Inflammatory macrophage treated with lipopolysaccharide for 1 hour (primary cell): ENCODE measurements around the gene IGFBP4.

ENCODE experiments used
- DNase-seq, 2 donors: peaks; one replicate each; pipeline ENCODE4 v3.0.0-alpha.2; 2020 to 2022

Gene IGFBP4

GRCh38 chr17:40457369-40457768, 14.1 kb downstream of the IGFBP4 start:
- DNase-seq: no peak

GRCh38 chr17:40457964-40458791, 14.9 kb downstream of the IGFBP4 start:
- DNase-seq: no peak

GRCh38 chr17:40458851-40459482, 15.7 kb downstream of the IGFBP4 start:
- no peak for DNase-seq

GRCh38 chr17:40459636-40460603, 16.7 kb downstream of the IGFBP4 start:
- no peak for DNase-seq

GRCh38 chr17:40460604-40460967, 17.3 kb downstream of the IGFBP4 start:
- DNase-seq: no peak

- no peak for DNase-seq
These were observed 17.9 kb downstream of the IGFBP4 start for GRCh38 chr17:40460968-40461731.

GRCh38 chr17:40461732-40462342, 18.6 kb downstream of the IGFBP4 start:
- no peak for DNase-seq

- no peak for DNase-seq
These were observed 19.3 kb downstream of the IGFBP4 start for GRCh38 chr17:40462343-40463121.

- no peak for DNase-seq
These were observed 19.9 kb downstream of the IGFBP4 start for GRCh38 chr17:40463122-40463550.

GRCh38 chr17:40464392-40464855, 21.2 kb downstream of the IGFBP4 start:
- no peak for DNase-seq

GRCh38 chr17:40466298-40466971, 23.2 kb downstream of the IGFBP4 start:
- DNase-seq: no peak

- no peak for DNase-seq
These were observed 24.1 kb downstream of the IGFBP4 start for GRCh38 chr17:40467281-40467867.

GRCh38 chr17:40468560-40468959, 25.3 kb downstream of the IGFBP4 start:
- no peak for DNase-seq

- no peak for DNase-seq
These were observed 26.8 kb downstream of the IGFBP4 start for GRCh38 chr17:40469805-40470675.

- no peak for DNase-seq
These were observed 27.9 kb downstream of the IGFBP4 start for GRCh38 chr17:40470932-40471828.

- DNase-seq: no peak
These were observed 28.8 kb downstream of the IGFBP4 start for GRCh38 chr17:40471846-40472732.
